NT2/D1 (cell line): Measurements from ENCODE around the gene CD84.

Experiments
- SUZ12 ChIP-seq: IDR thresholded peaks from 2 replicates; pipeline ENCODE4 v1.6.1; 2011; ENCODE audit not compliant: insufficient read length, insufficient read depth; ENCODE audit errors: extremely low read depth
- YY1 ChIP-seq: IDR thresholded peaks from 2 replicates; pipeline ENCODE4 v1.6.1; 2011; ENCODE audit not compliant: insufficient read length, insufficient read depth

DNA sequence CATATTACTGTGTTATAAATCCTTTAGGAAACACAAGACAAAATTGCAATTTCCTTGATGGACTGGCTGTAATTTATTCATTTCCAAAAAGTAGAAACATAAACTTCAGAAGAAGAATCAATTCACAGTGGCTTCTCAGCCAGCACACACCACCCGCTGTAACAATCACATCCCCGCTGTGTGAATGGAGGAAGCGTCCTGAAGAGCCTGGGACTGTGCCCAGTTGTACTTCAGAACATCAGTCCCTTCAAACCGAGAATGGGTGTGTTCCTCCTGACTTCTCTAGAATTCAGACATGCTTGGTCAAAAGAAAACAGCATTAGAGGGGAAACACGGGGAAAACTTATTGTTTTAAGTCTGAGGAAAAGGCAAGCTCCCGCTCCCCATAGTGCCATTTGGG is 28.8 kb upstream of the CD84 start:
- TF ChIP-seq SUZ12: no peak
- no peak for TF ChIP-seq YY1
